Heart left ventricle (tissue), 16 donors: ENCODE measurements around the gene CFAP119. TPM values are rescaled to one million over a fixed set of nuclear protein-coding genes. Genes with fewer than 3 reads are reported as not detected.

ENCODE experiments used
- ATAC-seq, 4 donors: fragments of 200-7000 bp; cut with Tn5 transposase; one replicate each; pipeline ENCODE4 v1.9.1; 2020 to 2022; ENCODE audit warnings: moderate library complexity in 4 of 4, mild to moderate bottlenecking in 3 of 4, moderate number of reproducible peaks in 1 of 4
- DNase-seq, 5 donors: peaks; one replicate each; pipeline ENCODE4 v3.0.0-alpha.2; 2020
- H3K27ac ChIP-seq, 12 donors: fragments of 200-600 bp; sonication (generic) in 4 of 12; one replicate each; pipeline versions ENCODE4 v1.5.0 to v1.8.0; 2016 to 2022; ENCODE audit warnings: mild to moderate bottlenecking in 2 of 12
- H3K27me3 ChIP-seq, 9 donors: fragments of 200-600 bp; sonication (generic) in 2 of 9; one replicate each; pipeline versions ENCODE4 v1.5.1 to v1.8.0; 2016 to 2022; ENCODE audit warnings: mild to moderate bottlenecking in 3 of 9
- H3K36me3 ChIP-seq, 9 donors: fragments of 200-600 bp; sonication (generic) in 2 of 9; one replicate each; pipeline versions ENCODE4 v1.5.0 to v1.8.0; 2018 to 2022; ENCODE audit warnings: mild to moderate bottlenecking in 2 of 9
- H3K4me1 ChIP-seq, 12 donors: fragments of 200-600 bp; sonication (generic) in 4 of 12; one replicate each; pipeline versions ENCODE4 v1.5.0 to v1.8.0; 2016 to 2022; ENCODE audit warnings: mild to moderate bottlenecking in 3 of 12
- H3K4me3 ChIP-seq, 12 donors: fragments of 200-600 bp; sonication (generic) in 4 of 12; one replicate each; pipeline versions ENCODE4 v1.5.0 to v1.8.0; 2017 to 2022; ENCODE audit warnings: mild to moderate bottlenecking in 9 of 12, moderate library complexity in 4 of 12
- H3K9me3 ChIP-seq, 12 donors: fragments of 200-600 bp; sonication (generic) in 4 of 12; one replicate each; pipeline versions ENCODE4 v1.5.0 to v1.8.0; 2016 to 2022; ENCODE audit warnings: mild to moderate bottlenecking in 1 of 12
- POLR2A ChIP-seq, 2 donors: fragments of 450-650 bp; IDR thresholded peaks; one replicate each; pipeline ENCODE4 v1.6.1; 2017; ENCODE audit warnings: antibody characterized with exemption in 2 of 2, mild to moderate bottlenecking in 2 of 2, moderate library complexity in 2 of 2
- WGBS, 4 donors: extraction: QIAGEN DNeasy Blood & Tissue Kit in 2 of 4; methylation state at CpG; one replicate each; pipeline versions ENCODE4 v1.1.5 to v1.1.7; 2013 to 2018; 5-methylcytosine and 5-hydroxymethylcytosine counted together
- intact Hi-C, 10 donors: fragments of 100-400 bp; cut with DNase I; formaldehyde crosslinking; loops; one replicate each; pipeline versions ENCODE4 v1.11.1 to v1.14.2; 2022
- polyA plus RNA-seq, 2 donors: library from polyadenylated mRNA; stranded (reverse); fragments of 200-250 nt; gene quantifications; one replicate each; pipeline ENCODE4 v1.2.3, GENCODE V29; 2013
- total RNA-seq, 9 donors: library from RNA; depleted of rRNA in 2 of 9; stranded (reverse); fragments of >200 nt in 2 of 9; fragmentation: NEBNext Ultra II Directional in 3 of 9; extraction: Animal tissue kit (Norgen Biotek cat#: 25700) in 3 of 9; gene quantifications; one replicate each; pipeline versions ENCODE4 v1.1.0 to v1.2.4, GENCODE V29; 2016 to 2023
- TF ChIP-seq, protein P1 (sequence below), 12 donors: fragments of 200-600 bp; sonication (generic) in 4 of 12; IDR thresholded peaks; one replicate each; pipeline versions ENCODE4 v1.5.0 to v1.8.0; 2018 to 2022; ENCODE audit warnings: antibody characterized with exemption in 12 of 12, mild to moderate bottlenecking in 5 of 12
- donor health status: ischemic (EF 13 %, LVEDD 7.1; RV severe dilation, severe dysfunction).
- donor health status: healthy with polysubstance abuse.
- donor health status: DM: no; HTN: yes; CAD: no.
- donor health status: DM: no; HTN: no; CAD: no.
- donor health status: ischemic (EF 25% LVEDD 6.9; RV normal size, moderate dysfunction).
- donor health status: ischemic (EF 25% LVEDD 5.7; RV mildly dilated, moderate dysfunction).
- donor health status: healthy.
- donor health status: DM: yes; HTN: yes; CAD: no.
- donor health status: ischemic (EF 35%, LVEDD 5.7; RV mildly dilated, moderate dysfunction).
- donor health status: nonischemic (EF 11% LVEDD 7.7; RV severe dilation, severe dysfunction).
- donor health status: DM: yes; HTN: yes; CAD: no.
- donor health status: PGD.
- donor health status: ischemic (EF 29% LVEDD 5.4; RV normal size, mild dysfunction).
- donor health status: nonischemic (EF 23%, LVEDD 6.1; RV moderate dilation, normal function).

CFAP119 gene
- total and polyA plus RNA-seq, 11 donors: 0.48 to 2.1 (median 1.0) TPM

DNA sequence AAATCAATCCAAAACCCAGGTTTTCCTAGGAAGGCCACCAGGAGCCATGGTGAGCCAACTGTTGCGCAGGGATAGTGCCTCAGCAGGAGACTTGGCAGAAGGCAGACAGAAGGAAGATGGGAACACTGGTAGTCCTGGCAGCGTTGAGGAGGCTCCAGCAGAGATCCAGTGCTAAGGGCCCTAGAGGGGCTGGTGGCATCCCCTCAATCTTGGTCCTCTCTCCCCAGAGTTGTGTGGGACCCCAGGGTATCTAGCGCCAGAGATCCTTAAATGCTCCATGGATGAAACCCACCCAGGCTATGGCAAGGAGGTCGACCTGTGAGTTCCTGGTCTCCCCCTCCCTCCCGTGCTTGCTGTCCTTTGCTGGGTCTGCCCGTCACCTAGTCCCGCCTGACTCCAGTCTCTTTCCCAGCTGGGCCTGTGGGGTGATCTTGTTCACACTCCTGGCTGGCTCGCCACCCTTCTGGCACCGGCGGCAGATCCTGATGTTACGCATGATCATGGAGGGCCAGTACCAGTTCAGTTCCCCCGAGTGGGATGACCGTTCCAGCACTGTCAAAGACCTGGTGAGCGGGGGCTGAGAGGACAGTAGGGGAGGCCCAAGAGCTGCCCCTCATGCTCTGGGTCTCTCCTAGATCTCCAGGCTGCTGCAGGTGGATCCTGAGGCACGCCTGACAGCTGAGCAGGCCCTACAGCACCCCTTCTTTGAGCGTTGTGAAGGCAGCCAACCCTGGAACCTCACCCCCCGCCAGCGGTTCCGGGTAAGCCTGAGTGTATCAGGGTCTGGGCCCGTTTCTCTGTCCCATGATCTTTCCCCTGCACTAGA, 5.7 kb downstream of the CFAP119 start:
- Histone ChIP-seq H3K27ac (no peak overlapping the region), H3K36me3 (peaks cover 0 to 67% (median 57%) of the 10 kb centered on the region in 9 donors), H3K9me3 (no peaks in the 10 kb centered on the region), H3K27me3 (no peaks in the 10 kb centered on the region), H3K4me3 (no peak overlapping the region), H3K4me1 (peaks cover 0 to 28% (median 5%) of the 10 kb centered on the region in 12 donors)
- DNase-seq (no peak), ATAC-seq (peak in 1 of 4 donors; percentile 6)
- 89 to 94% (median 93%) methylated on average over 14 to 20 of the region's 20 CpGs for WGBS, 4 donors
- intact Hi-C loops: no loop called here
- TF ChIP-seq, protein P1, sequence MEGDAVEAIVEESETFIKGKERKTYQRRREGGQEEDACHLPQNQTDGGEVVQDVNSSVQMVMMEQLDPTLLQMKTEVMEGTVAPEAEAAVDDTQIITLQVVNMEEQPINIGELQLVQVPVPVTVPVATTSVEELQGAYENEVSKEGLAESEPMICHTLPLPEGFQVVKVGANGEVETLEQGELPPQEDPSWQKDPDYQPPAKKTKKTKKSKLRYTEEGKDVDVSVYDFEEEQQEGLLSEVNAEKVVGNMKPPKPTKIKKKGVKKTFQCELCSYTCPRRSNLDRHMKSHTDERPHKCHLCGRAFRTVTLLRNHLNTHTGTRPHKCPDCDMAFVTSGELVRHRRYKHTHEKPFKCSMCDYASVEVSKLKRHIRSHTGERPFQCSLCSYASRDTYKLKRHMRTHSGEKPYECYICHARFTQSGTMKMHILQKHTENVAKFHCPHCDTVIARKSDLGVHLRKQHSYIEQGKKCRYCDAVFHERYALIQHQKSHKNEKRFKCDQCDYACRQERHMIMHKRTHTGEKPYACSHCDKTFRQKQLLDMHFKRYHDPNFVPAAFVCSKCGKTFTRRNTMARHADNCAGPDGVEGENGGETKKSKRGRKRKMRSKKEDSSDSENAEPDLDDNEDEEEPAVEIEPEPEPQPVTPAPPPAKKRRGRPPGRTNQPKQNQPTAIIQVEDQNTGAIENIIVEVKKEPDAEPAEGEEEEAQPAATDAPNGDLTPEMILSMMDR (IDR thresholded peaks at IDR 0.05): no peak
- TF ChIP-seq POLR2A (IDR thresholded peaks at IDR 0.05): no peak

GRCh38 chr16:30753596-30753995, 8.3 kb downstream of the CFAP119 start:
- TF ChIP-seq, protein P1 (IDR thresholded peaks at IDR 0.05): no peak
- TF ChIP-seq POLR2A (IDR thresholded peaks at IDR 0.05): no peak
- intact Hi-C loops: no loop called here
- WGBS, 4 donors: 76 to 94% (median 77%) methylated on average over 4 of the region's 4 CpGs
- no peaks in the 10 kb centered on the region for H3K9me3 ChIP-seq
- H3K4me3 ChIP-seq: no peak overlapping the region
- ATAC-seq (no peak), DNase-seq (no peak)
- H3K36me3 ChIP-seq: peaks cover 0 to 69% (median 53%) of the 10 kb centered on the region in 9 donors
- H3K4me1 ChIP-seq: peaks cover 0 to 11% (median 0%) of the 10 kb centered on the region in 12 donors
- no peak overlapping the region for H3K27ac ChIP-seq
- no peaks in the 10 kb centered on the region for H3K27me3 ChIP-seq

GRCh38 chr16:30750876-30751465, 10.9 kb downstream of the CFAP119 start:
- Histone ChIP-seq H3K4me1 (peaks cover 0 to 20% (median 5%) of the 10 kb centered on the region in 12 donors), H3K27ac (no peak overlapping the region), H3K36me3 (peaks cover 0 to 51% (median 41%) of the 10 kb centered on the region in 9 donors), H3K27me3 (no peaks in the 10 kb centered on the region), H3K9me3 (no peaks in the 10 kb centered on the region), H3K4me3 (no peak overlapping the region)
- TF ChIP-seq, protein P1 (IDR thresholded peaks at IDR 0.05): no peak
- TF ChIP-seq POLR2A (IDR thresholded peaks at IDR 0.05): no peak
- no peak for ATAC-seq
- WGBS, 4 donors: 92 to 94% (median 93%) methylated on average over 20 of the region's 20 CpGs
- DNase-seq: no peak
- intact Hi-C loops: no loop called here

- no peak for ATAC-seq
- TF ChIP-seq, protein P1 (IDR thresholded peaks at IDR 0.05): no peak
- TF ChIP-seq POLR2A (IDR thresholded peaks at IDR 0.05): no peak
- intact Hi-C loops: no loop called here
- Histone ChIP-seq H3K27me3 (no peaks in the 10 kb centered on the region), H3K9me3 (no peaks in the 10 kb centered on the region), H3K27ac (no peak overlapping the region), H3K4me3 (no peak overlapping the region), H3K4me1 (peaks cover 0 to 20% (median 5%) of the 10 kb centered on the region in 12 donors), H3K36me3 (peaks cover 0 to 50% (median 43%) of the 10 kb centered on the region in 9 donors)
- DNase-seq: no peak
- WGBS, 4 donors: 91 to 95% (median 93%) methylated on average over 4 of the region's 4 CpGs
Observed at GRCh38 chr16:30750201-30750600, 11.7 kb downstream of the CFAP119 start.
